Measurements from ENCODE around the gene ZNF497.

- TF ChIP-seq POLR2AphosphoS5 (IDR thresholded peaks at IDR 0.05) = no peak
- TF ChIP-seq, protein P1, sequence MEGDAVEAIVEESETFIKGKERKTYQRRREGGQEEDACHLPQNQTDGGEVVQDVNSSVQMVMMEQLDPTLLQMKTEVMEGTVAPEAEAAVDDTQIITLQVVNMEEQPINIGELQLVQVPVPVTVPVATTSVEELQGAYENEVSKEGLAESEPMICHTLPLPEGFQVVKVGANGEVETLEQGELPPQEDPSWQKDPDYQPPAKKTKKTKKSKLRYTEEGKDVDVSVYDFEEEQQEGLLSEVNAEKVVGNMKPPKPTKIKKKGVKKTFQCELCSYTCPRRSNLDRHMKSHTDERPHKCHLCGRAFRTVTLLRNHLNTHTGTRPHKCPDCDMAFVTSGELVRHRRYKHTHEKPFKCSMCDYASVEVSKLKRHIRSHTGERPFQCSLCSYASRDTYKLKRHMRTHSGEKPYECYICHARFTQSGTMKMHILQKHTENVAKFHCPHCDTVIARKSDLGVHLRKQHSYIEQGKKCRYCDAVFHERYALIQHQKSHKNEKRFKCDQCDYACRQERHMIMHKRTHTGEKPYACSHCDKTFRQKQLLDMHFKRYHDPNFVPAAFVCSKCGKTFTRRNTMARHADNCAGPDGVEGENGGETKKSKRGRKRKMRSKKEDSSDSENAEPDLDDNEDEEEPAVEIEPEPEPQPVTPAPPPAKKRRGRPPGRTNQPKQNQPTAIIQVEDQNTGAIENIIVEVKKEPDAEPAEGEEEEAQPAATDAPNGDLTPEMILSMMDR (IDR thresholded peaks at IDR 0.05) = no peak
- TF ChIP-seq POLR2A (IDR thresholded peaks at IDR 0.05) = no peak
Observed at GRCh38 chr19:58409010-58409790, 46.6 kb upstream of the ZNF497 start.
